Measurements from ENCODE around the gene SH3RF1.

SH3RF1 gene

GRCh38 chr4:169256856-169257761, 13.6 kb downstream of the SH3RF1 start:
- DNase-seq = peak in 1 of 3 donors; percentile 27
- Histone ChIP-seq H3K9me3 (ENCODE audit: control extremely low read depth in 1 of 5, control insufficient read depth in 4 of 5, insufficient read depth in 2 of 5, low read depth in 1 of 5, low read length in 4 of 5) (no peaks in the 10 kb centered on the region), H3K27ac (ENCODE audit: insufficient read depth in 1 of 2, low read depth in 1 of 2, low read length in 2 of 2, poor library complexity in 1 of 2, severe bottlenecking in 2 of 2) (peak overlapping the region in 1 of 2 experiments; percentile 12), H3K36me3 (ENCODE audit: control insufficient read depth in 4 of 4, insufficient read depth in 4 of 4, low read length in 3 of 4) (no peaks in the 10 kb centered on the region), H3K4me1 (ENCODE audit: control extremely low read depth in 1 of 4, control insufficient read depth in 4 of 4, insufficient read depth in 4 of 4, low read length in 3 of 4) (peaks cover 21 to 72% (median 50%) of the 10 kb centered on the region in 4 experiments), H3K4me3 (ENCODE audit: control insufficient read depth in 1 of 7, extremely low read depth in 1 of 7, insufficient read depth in 4 of 7, low read depth in 2 of 7, low read length in 6 of 7) (peak overlapping the region in 1 of 7 experiments; percentile 5), H3K27me3 (replicated peaks in 2 of 5; ENCODE audit: control insufficient read depth in 4 of 5, insufficient read depth in 5 of 5, low read length in 4 of 5) (no peaks in the 10 kb centered on the region)
- POLR2A ChIA-PET = no interaction called here
- WGBS (ENCODE audit: insufficient coverage) = 18% methylated on average over 3 of the region's 4 CpGs
- CTCF ChIA-PET = interaction anchor here (0.6 to 2.3 kb wide), 3 partner anchors 10 to 343 kb away, joined by 3 to 18 read pairs (median 5); partner anchors contain the start of gene SH3RF1

GRCh38 chr4:169256101-169256612, 14.6 kb downstream of the SH3RF1 start:
- no peak for DNase-seq
- POLR2A ChIA-PET = no interaction called here
- no peak overlapping the region for H3K27ac ChIP-seq (ENCODE audit: insufficient read depth in 1 of 2, low read depth in 1 of 2, low read length in 2 of 2, poor library complexity in 1 of 2, severe bottlenecking in 2 of 2)
- WGBS (ENCODE audit: insufficient coverage) = no CpG with 5 or more reads among the region's 3 CpGs
- H3K9me3 ChIP-seq (ENCODE audit: control extremely low read depth in 1 of 5, control insufficient read depth in 4 of 5, insufficient read depth in 2 of 5, low read depth in 1 of 5, low read length in 4 of 5) = no peaks in the 10 kb centered on the region
- peaks cover 21 to 69% (median 48%) of the 10 kb centered on the region in 4 experiments for H3K4me1 ChIP-seq (ENCODE audit: control extremely low read depth in 1 of 4, control insufficient read depth in 4 of 4, insufficient read depth in 4 of 4, low read length in 3 of 4)
- H3K27me3 ChIP-seq (replicated peaks in 2 of 5; ENCODE audit: control insufficient read depth in 4 of 5, insufficient read depth in 5 of 5, low read length in 4 of 5) = no peaks in the 10 kb centered on the region
- CTCF ChIA-PET = interaction anchor here (0.6 to 2.3 kb wide), 4 partner anchors 9 to 342 kb away, joined by 3 to 18 read pairs (median 4); partner anchors contain the start of gene SH3RF1
- no peaks in the 10 kb centered on the region for H3K36me3 ChIP-seq (ENCODE audit: control insufficient read depth in 4 of 4, insufficient read depth in 4 of 4, low read length in 3 of 4)
- H3K4me3 ChIP-seq (ENCODE audit: control insufficient read depth in 1 of 7, extremely low read depth in 1 of 7, insufficient read depth in 4 of 7, low read depth in 2 of 7, low read length in 6 of 7) = no peak overlapping the region

GRCh38 chr4:169254546-169254983, 16.2 kb downstream of the SH3RF1 start:
- H3K36me3 ChIP-seq (ENCODE audit: control insufficient read depth in 4 of 4, insufficient read depth in 4 of 4, low read length in 3 of 4) = no peaks in the 10 kb centered on the region
- peak overlapping the region in 1 of 2 experiments; percentile 17 for H3K27ac ChIP-seq (ENCODE audit: insufficient read depth in 1 of 2, low read depth in 1 of 2, low read length in 2 of 2, poor library complexity in 1 of 2, severe bottlenecking in 2 of 2)
- ChIA-PET CTCF (interaction anchor here (1.1 to 1.7 kb wide), 3 partner anchors 11 to 19 kb away, joined by 3 to 4 read pairs (median 4); no protein-coding TSS in a partner anchor), POLR2A (no interaction called here)
- no peak for DNase-seq
- H3K4me1 ChIP-seq (ENCODE audit: control extremely low read depth in 1 of 4, control insufficient read depth in 4 of 4, insufficient read depth in 4 of 4, low read length in 3 of 4) = peaks cover 14 to 66% (median 39%) of the 10 kb centered on the region in 4 experiments
- peak overlapping the region in 3 of 7 experiments; percentile 5 to 52 (median 40) for H3K4me3 ChIP-seq (ENCODE audit: control insufficient read depth in 1 of 7, extremely low read depth in 1 of 7, insufficient read depth in 4 of 7, low read depth in 2 of 7, low read length in 6 of 7)
- 27% methylated on average over 4 of the region's 5 CpGs for WGBS (ENCODE audit: insufficient coverage)
- no peaks in the 10 kb centered on the region for H3K27me3 ChIP-seq (replicated peaks in 2 of 5; ENCODE audit: control insufficient read depth in 4 of 5, insufficient read depth in 5 of 5, low read length in 4 of 5)
- no peaks in the 10 kb centered on the region for H3K9me3 ChIP-seq (ENCODE audit: control extremely low read depth in 1 of 5, control insufficient read depth in 4 of 5, insufficient read depth in 2 of 5, low read depth in 1 of 5, low read length in 4 of 5)

- Histone ChIP-seq H3K4me3 (ENCODE audit: control insufficient read depth in 1 of 7, extremely low read depth in 1 of 7, insufficient read depth in 4 of 7, low read depth in 2 of 7, low read length in 6 of 7) (no peak overlapping the region), H3K27me3 (replicated peaks in 2 of 5; ENCODE audit: control insufficient read depth in 4 of 5, insufficient read depth in 5 of 5, low read length in 4 of 5) (no peaks in the 10 kb centered on the region), H3K36me3 (ENCODE audit: control insufficient read depth in 4 of 4, insufficient read depth in 4 of 4, low read length in 3 of 4) (no peaks in the 10 kb centered on the region), H3K27ac (ENCODE audit: insufficient read depth in 1 of 2, low read depth in 1 of 2, low read length in 2 of 2, poor library complexity in 1 of 2, severe bottlenecking in 2 of 2) (peak overlapping the region in 1 of 2 experiments; percentile 17), H3K9me3 (ENCODE audit: control extremely low read depth in 1 of 5, control insufficient read depth in 4 of 5, insufficient read depth in 2 of 5, low read depth in 1 of 5, low read length in 4 of 5) (no peaks in the 10 kb centered on the region), H3K4me1 (ENCODE audit: control extremely low read depth in 1 of 4, control insufficient read depth in 4 of 4, insufficient read depth in 4 of 4, low read length in 3 of 4) (peaks cover 18 to 70% (median 41%) of the 10 kb centered on the region in 4 experiments)
- ChIA-PET POLR2A (no interaction called here), CTCF (interaction anchor here (1.1 to 1.5 kb wide), 3 partner anchors 12 to 14 kb away, joined by 3 to 4 read pairs (median 3); no protein-coding TSS in a partner anchor)
- WGBS (ENCODE audit: insufficient coverage) = no CpG with 5 or more reads among the region's 1 CpG
- DNase-seq = no peak
These were observed 16.9 kb downstream of the SH3RF1 start for GRCh38 chr4:169253904-169254303.

GRCh38 chr4:169253113-169253671, 17.6 kb downstream of the SH3RF1 start:
- no peaks in the 10 kb centered on the region for H3K9me3 ChIP-seq (ENCODE audit: control extremely low read depth in 1 of 5, control insufficient read depth in 4 of 5, insufficient read depth in 2 of 5, low read depth in 1 of 5, low read length in 4 of 5)
- H3K4me3 ChIP-seq (ENCODE audit: control insufficient read depth in 1 of 7, extremely low read depth in 1 of 7, insufficient read depth in 4 of 7, low read depth in 2 of 7, low read length in 6 of 7) = no peak overlapping the region
- H3K36me3 ChIP-seq (ENCODE audit: control insufficient read depth in 4 of 4, insufficient read depth in 4 of 4, low read length in 3 of 4) = no peaks in the 10 kb centered on the region
- H3K27ac ChIP-seq (ENCODE audit: insufficient read depth in 1 of 2, low read depth in 1 of 2, low read length in 2 of 2, poor library complexity in 1 of 2, severe bottlenecking in 2 of 2) = no peak overlapping the region
- H3K27me3 ChIP-seq (replicated peaks in 2 of 5; ENCODE audit: control insufficient read depth in 4 of 5, insufficient read depth in 5 of 5, low read length in 4 of 5) = no peaks in the 10 kb centered on the region
- DNase-seq = no peak
- no CpG with 5 or more reads among the region's 2 CpGs for WGBS (ENCODE audit: insufficient coverage)
- peaks cover 18 to 67% (median 39%) of the 10 kb centered on the region in 4 experiments for H3K4me1 ChIP-seq (ENCODE audit: control extremely low read depth in 1 of 4, control insufficient read depth in 4 of 4, insufficient read depth in 4 of 4, low read length in 3 of 4)
- POLR2A ChIA-PET = interaction anchor here (0.6 kb wide), 1 partner anchor 420 kb away, joined by 4 read pairs; no protein-coding TSS in a partner anchor
- CTCF ChIA-PET = interaction anchor here (1.1 to 1.9 kb wide), 4 partner anchors 11 to 18 kb away, joined by 3 to 4 read pairs (median 3); no protein-coding TSS in a partner anchor

GRCh38 chr4:169252339-169253112, 18.2 kb downstream of the SH3RF1 start:
- no peak overlapping the region for H3K27ac ChIP-seq (ENCODE audit: insufficient read depth in 1 of 2, low read depth in 1 of 2, low read length in 2 of 2, poor library complexity in 1 of 2, severe bottlenecking in 2 of 2)
- no peaks in the 10 kb centered on the region for H3K36me3 ChIP-seq (ENCODE audit: control insufficient read depth in 4 of 4, insufficient read depth in 4 of 4, low read length in 3 of 4)
- no CpG with 5 or more reads among the region's 4 CpGs for WGBS (ENCODE audit: insufficient coverage)
- H3K4me1 ChIP-seq (ENCODE audit: control extremely low read depth in 1 of 4, control insufficient read depth in 4 of 4, insufficient read depth in 4 of 4, low read length in 3 of 4) = peaks cover 16 to 61% (median 34%) of the 10 kb centered on the region in 4 experiments
- ChIA-PET POLR2A (no interaction called here), CTCF (interaction anchor here (1.1 to 1.9 kb wide), 3 partner anchors 11 to 17 kb away, joined by 3 to 4 read pairs (median 3); no protein-coding TSS in a partner anchor)
- H3K27me3 ChIP-seq (replicated peaks in 2 of 5; ENCODE audit: control insufficient read depth in 4 of 5, insufficient read depth in 5 of 5, low read length in 4 of 5) = no peaks in the 10 kb centered on the region
- H3K9me3 ChIP-seq (ENCODE audit: control extremely low read depth in 1 of 5, control insufficient read depth in 4 of 5, insufficient read depth in 2 of 5, low read depth in 1 of 5, low read length in 4 of 5) = no peaks in the 10 kb centered on the region
- DNase-seq = peak in 2 of 3 donors; percentile 71 to 80
- H3K4me3 ChIP-seq (ENCODE audit: control insufficient read depth in 1 of 7, extremely low read depth in 1 of 7, insufficient read depth in 4 of 7, low read depth in 2 of 7, low read length in 6 of 7) = peak overlapping the region in 1 of 7 experiments; percentile 13

Data from common myeloid progenitor, CD34-positive (primary cell).